EH (cell line): ENCODE results near the gene GPR108.
"Not testable (repeated sequence)": the region's sequence is repeated elsewhere in the genome, so short reads cannot be mapped to it uniquely, and the experiment has no call there.

ENCODE experiments used
- DNase-seq: peaks from one replicate; pipeline ENCODE4 v3.0.0-alpha.2; 2015; ENCODE audit warnings: low read depth

The GPR108 gene

GRCh38 chr19:6737284-6737872 is at the start of gene GPR108:
GPR108 (minus strand) TSS chr19:6737580; CDS start chr19:6737576, 4 bp downstream.
- peak; percentile 100 for DNase-seq

- no peak for DNase-seq
Measured at GRCh38 chr19:6779206-6779605, 41.8 kb upstream of the GPR108 start.

GRCh38 chr19:6778386-6778785 is 41.0 kb upstream of the GPR108 start:
- no peak for DNase-seq

GRCh38 chr19:6777434-6777833 is 40.1 kb upstream of the GPR108 start:
- DNase-seq: no peak

GRCh38 chr19:6776999-6777398 is 39.6 kb upstream of the GPR108 start:
- DNase-seq: no peak

GRCh38 chr19:6776045-6776444 is 38.7 kb upstream of the GPR108 start:
- DNase-seq: not testable (repeated sequence)

- DNase-seq: no peak
Measured at GRCh38 chr19:6774821-6775707, 37.7 kb upstream of the GPR108 start.

GRCh38 chr19:6773323-6773931 is 36.0 kb upstream of the GPR108 start:
- no peak for DNase-seq

GRCh38 chr19:6772866-6773322 is 35.5 kb upstream of the GPR108 start:
- no peak for DNase-seq

GRCh38 chr19:6772028-6772865 is 34.9 kb upstream of the GPR108 start, which contains the start of gene VAV1:
VAV1 (plus strand) TSS chr19:6772708; CDS start chr19:6772808, 100 bp downstream.
- no peak for DNase-seq

- not testable (repeated sequence) for DNase-seq
Measured at GRCh38 chr19:6771648-6772027, 34.3 kb upstream of the GPR108 start.

- peak; percentile 30 for DNase-seq
Measured at GRCh38 chr19:6769006-6769619, 31.7 kb upstream of the GPR108 start.

GRCh38 chr19:6768236-6768785 is 30.9 kb upstream of the GPR108 start:
- no peak for DNase-seq

GRCh38 chr19:6767357-6768235 is 30.2 kb upstream of the GPR108 start, which contains the start of gene SH2D3A:
SH2D3A (minus strand) TSS chr19:6767435; CDS start chr19:6763748, 3,687 bp downstream.
- DNase-seq: peak; percentile 42

GRCh38 chr19:6767081-6767356 is 29.6 kb upstream of the GPR108 start:
- DNase-seq: no peak

- no peak for DNase-seq
Measured at GRCh38 chr19:6766357-6767080, 29.1 kb upstream of the GPR108 start.

- DNase-seq: no peak
Measured at GRCh38 chr19:6765738-6766356, 28.5 kb upstream of the GPR108 start.

- DNase-seq: not testable (repeated sequence)
Measured at GRCh38 chr19:6762253-6762797, 24.9 kb upstream of the GPR108 start.
